ENCODE measurements around the gene DTNBP1.

- no peak for TF ChIP-seq POLR2A (IDR thresholded peaks at IDR 0.05)
- no peak for TF ChIP-seq CTCF (IDR thresholded peaks at IDR 0.05)
These were observed 22.8 kb upstream of the DTNBP1 start for GRCh38 chr6:15685619-15686018.
